Upper lobe of left lung (tissue), 6 donors: ENCODE data around the gene FAM171A1. TPM values are rescaled to one million over a fixed set of nuclear protein-coding genes. Genes with fewer than 3 reads are reported as not detected.

Source experiments
- ATAC-seq, 2 donors: fragments of 200-7000 bp; cut with Tn5 transposase; one replicate each; pipeline ENCODE4 v1.9.1; 2022; ENCODE audit warnings: mild to moderate bottlenecking in 2 of 2, moderate library complexity in 2 of 2; ENCODE audit not compliant: low FRiP score in 2 of 2
- DNase-seq, 2 donors: peaks; one replicate each; pipeline ENCODE4 v3.0.0-alpha.2; 2019 to 2020
- H3K27ac ChIP-seq, 4 donors: fragments of 200-600 bp; sonication (generic); one replicate each; pipeline ENCODE4 v1.5.1; 2016 to 2019
- H3K27me3 ChIP-seq, 4 donors: fragments of 200-600 bp; sonication (generic); one replicate each; pipeline ENCODE4 v1.5.1; 2017 to 2019
- H3K36me3 ChIP-seq, 4 donors: fragments of 200-600 bp; sonication (generic); one replicate each; pipeline ENCODE4 v1.5.1; 2016 to 2019
- H3K4me1 ChIP-seq, 4 donors: fragments of 200-600 bp; sonication (generic); one replicate each; pipeline ENCODE4 v1.5.1; 2018 to 2019
- H3K4me3 ChIP-seq, 4 donors: fragments of 200-600 bp; sonication (generic); one replicate each; pipeline ENCODE4 v1.5.1; 2017 to 2019; ENCODE audit warnings: mild to moderate bottlenecking in 2 of 4, moderate library complexity in 1 of 4
- H3K9me3 ChIP-seq, 4 donors: fragments of 200-600 bp; sonication (generic); one replicate each; pipeline ENCODE4 v1.5.1; 2018 to 2019
- EP300 ChIP-seq, 4 donors: sonication (generic); formaldehyde crosslinking; IDR thresholded peaks; one replicate each; pipeline ENCODE4 v1.5.1; 2017; ENCODE audit warnings: antibody characterized with exemption in 4 of 4, control low read depth in 2 of 4
- POLR2A ChIP-seq, 4 donors: fragments of 450-650 bp; IDR thresholded peaks; one replicate each; pipeline ENCODE4 v1.5.1; 2016 to 2017; ENCODE audit warnings: antibody characterized with exemption in 4 of 4, mild to moderate bottlenecking in 2 of 4
- POLR2AphosphoS5 ChIP-seq, 2 donors: sonication (generic); formaldehyde crosslinking; IDR thresholded peaks; one replicate each; pipeline ENCODE4 v1.5.1; 2017; ENCODE audit warnings: antibody characterized with exemption in 2 of 2
- WGBS, 2 donors: methylation state at CpG; one replicate each; pipeline ENCODE4 v1.1.5; 2017 to 2018; 5-methylcytosine and 5-hydroxymethylcytosine counted together
- total RNA-seq, 6 donors: library from RNA; depleted of rRNA in 4 of 6; stranded (reverse); fragments of >200 nt in 4 of 6; gene quantifications; one replicate each; pipeline versions ENCODE4 v1.1.0 to v1.2.1, GENCODE V29; 2016 to 2021
- TF ChIP-seq, protein P1 (sequence below), 6 experiments: fragments of 450-650 bp in 4 of 6; fragments of 200-600 bp in 2 of 6; sonication (generic) in 2 of 6; IDR thresholded peaks; one replicate each; pipeline ENCODE4 v1.5.1; 2016 to 2019; ENCODE audit warnings: antibody characterized with exemption in 6 of 6
- donor health status: DM: no; HTN: no; CAD: no; lungs with moderate emphysema.
- donor health status: DM: no; HTN: yes; CAD: no; lungs with severe emphysema.

The FAM171A1 gene
- total RNA-seq, 6 donors from 2014 or later = 3.7 to 19.4 (median 7.2) TPM

DNA sequence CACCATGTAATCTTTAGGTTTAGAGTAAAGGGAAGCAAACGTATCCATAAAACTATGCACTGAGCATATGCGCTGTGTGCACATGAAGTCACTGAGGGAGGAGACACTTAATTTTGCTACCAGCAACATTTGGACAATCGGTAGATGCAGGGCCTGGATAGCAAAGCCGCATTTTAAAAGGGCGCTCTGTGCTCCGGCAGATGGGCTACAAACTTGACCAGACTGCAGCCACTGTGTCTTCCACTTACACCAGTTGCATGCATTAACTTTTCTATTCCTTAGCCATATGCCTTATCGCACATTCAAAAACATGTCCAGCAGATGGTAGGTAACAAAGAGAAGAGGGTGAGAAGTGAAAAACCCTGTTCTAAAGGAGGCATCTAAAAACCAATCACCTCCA, 18.3 kb downstream of the FAM171A1 start:
- Histone ChIP-seq H3K27ac (no peak overlapping the region), H3K4me1 (no peaks in the 10 kb centered on the region), H3K4me3 (no peak overlapping the region), H3K9me3 (no peaks in the 10 kb centered on the region), H3K36me3 (no peaks in the 10 kb centered on the region), H3K27me3 (no peaks in the 10 kb centered on the region)
- no peak for DNase-seq
- TF ChIP-seq POLR2A (IDR thresholded peaks at IDR 0.05) (no peak), EP300 (IDR thresholded peaks at IDR 0.05) (no peak)
- ATAC-seq = no peak
- WGBS, 2 donors = 79 to 86% methylated on average over 7 of the region's 7 CpGs

DNA sequence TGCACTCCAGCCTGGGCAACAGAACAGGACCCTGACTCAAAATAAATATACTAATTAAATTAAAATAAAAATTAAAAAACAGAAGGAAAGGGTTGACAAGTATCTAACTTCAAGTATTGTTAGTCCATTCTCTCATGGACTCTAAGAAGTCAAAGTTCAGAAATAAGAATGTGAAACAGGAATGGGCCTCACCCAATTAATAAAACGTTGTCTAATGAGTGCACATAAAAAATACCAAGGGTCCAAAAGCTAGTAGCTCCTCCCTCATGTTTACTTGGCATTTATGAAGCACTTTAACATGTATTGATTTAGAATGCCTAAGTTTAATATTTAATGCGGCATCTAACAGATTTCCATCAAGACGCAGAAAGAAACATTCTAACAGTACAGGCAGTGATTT, 18.9 kb downstream of the FAM171A1 start:
- Histone ChIP-seq H3K27me3 (no peaks in the 10 kb centered on the region), H3K4me3 (no peak overlapping the region), H3K9me3 (no peaks in the 10 kb centered on the region), H3K27ac (no peak overlapping the region), H3K4me1 (no peaks in the 10 kb centered on the region), H3K36me3 (no peaks in the 10 kb centered on the region)
- 66 to 77% methylated on average over 3 of the region's 3 CpGs for WGBS, 2 donors
- ATAC-seq (no peak), DNase-seq (no peak)
- TF ChIP-seq EP300 (IDR thresholded peaks at IDR 0.05) (no peak), POLR2AphosphoS5 (IDR thresholded peaks at IDR 0.05) (no peak), POLR2A (IDR thresholded peaks at IDR 0.05) (no peak)
- TF ChIP-seq, protein P1, sequence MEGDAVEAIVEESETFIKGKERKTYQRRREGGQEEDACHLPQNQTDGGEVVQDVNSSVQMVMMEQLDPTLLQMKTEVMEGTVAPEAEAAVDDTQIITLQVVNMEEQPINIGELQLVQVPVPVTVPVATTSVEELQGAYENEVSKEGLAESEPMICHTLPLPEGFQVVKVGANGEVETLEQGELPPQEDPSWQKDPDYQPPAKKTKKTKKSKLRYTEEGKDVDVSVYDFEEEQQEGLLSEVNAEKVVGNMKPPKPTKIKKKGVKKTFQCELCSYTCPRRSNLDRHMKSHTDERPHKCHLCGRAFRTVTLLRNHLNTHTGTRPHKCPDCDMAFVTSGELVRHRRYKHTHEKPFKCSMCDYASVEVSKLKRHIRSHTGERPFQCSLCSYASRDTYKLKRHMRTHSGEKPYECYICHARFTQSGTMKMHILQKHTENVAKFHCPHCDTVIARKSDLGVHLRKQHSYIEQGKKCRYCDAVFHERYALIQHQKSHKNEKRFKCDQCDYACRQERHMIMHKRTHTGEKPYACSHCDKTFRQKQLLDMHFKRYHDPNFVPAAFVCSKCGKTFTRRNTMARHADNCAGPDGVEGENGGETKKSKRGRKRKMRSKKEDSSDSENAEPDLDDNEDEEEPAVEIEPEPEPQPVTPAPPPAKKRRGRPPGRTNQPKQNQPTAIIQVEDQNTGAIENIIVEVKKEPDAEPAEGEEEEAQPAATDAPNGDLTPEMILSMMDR (IDR thresholded peaks at IDR 0.05) = no peak

- no peak for ATAC-seq
- H3K4me3 ChIP-seq = no peak overlapping the region
- no peak overlapping the region for H3K27ac ChIP-seq
- H3K9me3 ChIP-seq = no peaks in the 10 kb centered on the region
- no peaks in the 10 kb centered on the region for H3K27me3 ChIP-seq
- TF ChIP-seq POLR2A (IDR thresholded peaks at IDR 0.05) = no peak
- H3K4me1 ChIP-seq = no peaks in the 10 kb centered on the region
- no peak for DNase-seq
- H3K36me3 ChIP-seq = no peaks in the 10 kb centered on the region
- 74 to 78% methylated on average over 12 of the region's 12 CpGs for WGBS, 2 donors
Measured at GRCh38 chr10:15351099-15351820, 19.8 kb downstream of the FAM171A1 start.

DNA sequence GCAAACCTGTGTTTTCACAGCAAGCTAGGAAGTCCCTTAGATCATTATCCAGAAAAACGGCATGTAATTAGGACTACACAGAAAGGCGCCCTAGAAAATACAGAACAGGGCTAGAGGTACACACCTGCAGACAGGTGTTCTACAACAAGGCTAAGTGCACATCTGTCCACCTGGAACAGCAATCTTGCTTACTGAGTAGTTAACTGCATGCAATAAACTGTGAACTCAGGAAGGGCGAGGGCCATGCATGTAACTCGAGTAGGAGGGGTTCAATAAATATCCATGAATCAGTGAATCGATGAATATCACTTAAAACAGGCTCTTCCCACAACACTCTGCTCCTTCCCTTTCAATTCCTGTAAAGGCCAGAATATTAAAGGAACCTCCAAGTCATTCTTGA, 22.0 kb downstream of the FAM171A1 start:
- Histone ChIP-seq H3K4me1 (peaks cover 0 to 5% (median 0%) of the 10 kb centered on the region in 4 donors), H3K9me3 (no peaks in the 10 kb centered on the region), H3K27me3 (no peaks in the 10 kb centered on the region), H3K36me3 (no peaks in the 10 kb centered on the region), H3K27ac (no peak overlapping the region), H3K4me3 (peak overlapping the region in 2 of 4 donors; percentile 26 to 31)
- WGBS, 2 donors = 65 to 77% methylated on average over 5 of the region's 5 CpGs
- DNase-seq = no peak
- no peak for ATAC-seq
- TF ChIP-seq POLR2AphosphoS5 (IDR thresholded peaks at IDR 0.05) (no peak), EP300 (IDR thresholded peaks at IDR 0.05) (no peak), POLR2A (IDR thresholded peaks at IDR 0.05) (no peak)
- TF ChIP-seq, protein P1 (IDR thresholded peaks at IDR 0.05) = no peak

GRCh38 chr10:15348579-15348978, 22.5 kb downstream of the FAM171A1 start:
- TF ChIP-seq EP300 (IDR thresholded peaks at IDR 0.05) (no peak), POLR2AphosphoS5 (IDR thresholded peaks at IDR 0.05) (no peak)
- TF ChIP-seq, protein P1 (IDR thresholded peaks at IDR 0.05) = no peak
- Histone ChIP-seq H3K27ac (no peak overlapping the region), H3K36me3 (no peaks in the 10 kb centered on the region), H3K4me1 (peaks cover 0 to 5% (median 0%) of the 10 kb centered on the region in 4 donors), H3K4me3 (peak overlapping the region in 3 of 4 donors; percentile 9 to 31 (median 26)), H3K27me3 (no peaks in the 10 kb centered on the region), H3K9me3 (no peaks in the 10 kb centered on the region)
- 41 to 59% methylated on average over 6 to 8 of the region's 8 CpGs for WGBS, 2 donors
- ATAC-seq (no peak), DNase-seq (no peak)

DNA sequence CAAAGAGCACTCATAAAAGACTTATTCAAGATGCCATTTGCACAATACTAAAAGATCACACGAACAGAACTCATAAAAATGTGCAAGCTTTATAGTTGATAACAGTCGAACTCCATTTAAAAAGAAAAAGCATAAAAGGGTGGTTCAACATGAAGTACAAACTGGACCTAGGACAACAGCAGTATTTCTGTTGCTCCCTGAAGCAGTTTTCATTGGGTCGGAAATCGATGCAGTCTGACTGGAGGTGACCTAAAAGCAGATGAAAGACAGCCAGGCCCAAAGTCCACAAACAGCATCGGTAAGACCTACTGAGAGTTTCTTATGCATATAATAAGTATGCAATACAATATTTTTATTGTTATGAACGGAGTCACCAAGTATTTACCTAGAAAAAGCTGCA, 23.9 kb downstream of the FAM171A1 start:
- 77 to 81% methylated on average over 6 of the region's 6 CpGs for WGBS, 2 donors
- Histone ChIP-seq H3K4me1 (peaks cover 0 to 5% (median 0%) of the 10 kb centered on the region in 4 donors), H3K9me3 (no peaks in the 10 kb centered on the region), H3K4me3 (no peak overlapping the region), H3K27ac (no peak overlapping the region), H3K27me3 (no peaks in the 10 kb centered on the region), H3K36me3 (no peaks in the 10 kb centered on the region)
- TF ChIP-seq POLR2AphosphoS5 (IDR thresholded peaks at IDR 0.05) = no peak
- TF ChIP-seq, protein P1 (IDR thresholded peaks at IDR 0.05) = no peak
- TF ChIP-seq EP300 (IDR thresholded peaks at IDR 0.05) = no peak
- TF ChIP-seq POLR2A (IDR thresholded peaks at IDR 0.05) = no peak
- no peak for DNase-seq
- ATAC-seq = no peak
